Activated B cell treated with CpG ODN at 0.5 μM for 24 hours (primary cell): ENCODE data around the gene KRT4. TPM values are rescaled to one million over a fixed set of nuclear protein-coding genes. Genes with fewer than 3 reads are reported as not detected.

ENCODE experiments used
- ATAC-seq: fragments of 200-7000 bp; cut with Tn5 transposase; one replicate; pipeline ENCODE4 v1.10.0; 2021; ENCODE audit warnings: low read depth, mild to moderate bottlenecking, moderate library complexity
- CTCF ChIA-PET: fragments of 350-600 bp; sonication (Branson Sonifier 250); formaldehyde crosslinking; loops from one replicate; lab custom pipeline; 2021; ENCODE audit warnings: antibody characterized with exemption; lab: Charles Lee
- POLR2A ChIA-PET: fragments of 350-600 bp; sonication (Branson Sonifier 250); formaldehyde crosslinking; loops from one replicate; lab custom pipeline; 2021; ENCODE audit warnings: antibody characterized with exemption; lab: Charles Lee
- DNase-seq: peaks from one replicate; pipeline ENCODE4 v3.0.0; 2022
- H3K27ac Mint-ChIP-seq: one replicate; pipeline ENCODE4 v1.8.0; 2020; ENCODE audit warnings: mixed read lengths
- H3K27me3 Mint-ChIP-seq: one replicate; pipeline ENCODE4 v1.8.0; 2021; ENCODE audit warnings: mixed read lengths
- H3K36me3 Mint-ChIP-seq: one replicate; pipeline ENCODE4 v1.8.0; 2021; ENCODE audit warnings: low read depth, mixed read lengths
- H3K4me1 Mint-ChIP-seq: one replicate; pipeline ENCODE4 v1.8.0; 2021; ENCODE audit warnings: mixed read lengths
- H3K4me3 Mint-ChIP-seq: one replicate; pipeline ENCODE4 v1.8.0; 2020; ENCODE audit warnings: mild to moderate bottlenecking, mixed read lengths
- H3K9me3 Mint-ChIP-seq: one replicate; pipeline ENCODE4 v1.8.0; 2020; ENCODE audit warnings: mixed read lengths
- intact Hi-C: fragments of 100-400 bp; cut with micrococcal nuclease; formaldehyde crosslinking; loops from one replicate; pipeline ENCODE4 v1.15.1; 2024
- total RNA-seq: library from RNA; stranded (reverse); gene quantifications from 2 replicates; pipeline ENCODE4 v1.2.3, GENCODE V29; 2022
- TF ChIP-seq, protein P1 (sequence below): fragments of 200-600 bp; IDR thresholded peaks from one replicate; pipeline ENCODE4 v1.8.0; 2022; ENCODE audit warnings: antibody characterized with exemption, mild to moderate bottlenecking

KRT4 gene
- total RNA-seq, result not detected in 2 replicates

DNA sequence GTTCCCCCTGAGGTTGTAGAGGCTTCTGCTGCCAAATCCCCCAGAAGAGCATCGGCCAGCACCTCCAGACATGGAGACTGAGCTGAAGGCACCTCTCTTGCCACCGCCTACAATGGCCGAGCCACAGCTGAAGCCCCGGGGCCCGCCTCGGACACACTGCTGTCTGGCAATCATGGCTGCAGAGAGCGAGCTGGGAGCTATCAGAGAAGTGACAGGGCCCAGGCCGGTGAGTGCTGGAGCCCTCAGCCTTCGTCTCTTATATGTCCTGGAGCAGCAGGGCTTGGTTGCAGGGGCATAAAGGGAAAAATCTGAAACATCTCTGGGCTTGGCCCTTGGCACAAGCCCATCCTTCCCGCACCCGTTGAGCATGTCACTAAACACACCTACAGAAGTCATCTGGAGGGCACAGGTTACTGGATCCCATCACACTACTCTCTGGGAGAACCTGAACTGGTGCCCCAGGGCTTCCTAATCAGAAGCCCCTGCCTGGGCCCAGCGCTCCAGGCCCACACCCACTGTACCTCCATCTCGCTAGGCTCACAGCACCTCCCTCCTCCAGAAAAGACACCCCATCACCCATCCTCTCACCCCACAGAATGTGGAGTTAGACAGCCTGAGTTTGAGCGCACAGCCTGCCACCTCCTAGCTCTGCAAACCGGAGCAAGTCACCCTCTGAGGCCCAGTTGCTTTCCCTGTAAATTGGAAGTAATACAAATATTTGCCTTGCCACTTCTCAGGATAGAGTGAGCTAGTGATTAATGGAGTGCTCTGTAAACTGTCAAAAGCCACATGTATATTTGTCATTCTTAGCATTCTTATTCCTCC is at the start of gene KRT4:
Gene KRT4 (minus strand): TSS at position 232 of the 825 bp plus-strand sequence. CDS start 58 bp downstream, at position 174.
- CTCF ChIA-PET, result no interaction called here
- POLR2A ChIA-PET, result no interaction called here
- no peak within 1 kb of the TSS for H3K27ac Mint-ChIP-seq

DNA sequence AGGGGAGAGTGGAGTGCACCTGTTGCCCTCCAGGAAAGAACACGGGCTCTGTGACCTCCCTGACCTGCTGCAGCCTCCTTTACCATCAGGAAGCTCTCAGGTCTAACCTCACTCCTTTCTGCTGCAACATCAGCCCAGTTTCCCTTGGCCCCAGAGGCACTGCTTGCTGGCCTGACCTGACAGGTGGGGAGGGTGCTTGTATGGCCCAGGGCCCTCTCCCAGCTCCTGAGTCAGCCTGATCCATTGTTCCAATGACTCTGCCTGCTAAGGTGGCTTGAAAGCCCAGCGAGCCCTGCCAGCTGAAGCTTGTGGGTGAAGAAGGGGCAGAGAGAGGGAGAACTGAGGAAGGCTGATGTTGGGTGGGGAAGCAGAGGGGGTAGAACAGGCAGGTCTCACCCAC is 48.1 kb upstream of the KRT4 start:
- TF ChIP-seq, protein P1, sequence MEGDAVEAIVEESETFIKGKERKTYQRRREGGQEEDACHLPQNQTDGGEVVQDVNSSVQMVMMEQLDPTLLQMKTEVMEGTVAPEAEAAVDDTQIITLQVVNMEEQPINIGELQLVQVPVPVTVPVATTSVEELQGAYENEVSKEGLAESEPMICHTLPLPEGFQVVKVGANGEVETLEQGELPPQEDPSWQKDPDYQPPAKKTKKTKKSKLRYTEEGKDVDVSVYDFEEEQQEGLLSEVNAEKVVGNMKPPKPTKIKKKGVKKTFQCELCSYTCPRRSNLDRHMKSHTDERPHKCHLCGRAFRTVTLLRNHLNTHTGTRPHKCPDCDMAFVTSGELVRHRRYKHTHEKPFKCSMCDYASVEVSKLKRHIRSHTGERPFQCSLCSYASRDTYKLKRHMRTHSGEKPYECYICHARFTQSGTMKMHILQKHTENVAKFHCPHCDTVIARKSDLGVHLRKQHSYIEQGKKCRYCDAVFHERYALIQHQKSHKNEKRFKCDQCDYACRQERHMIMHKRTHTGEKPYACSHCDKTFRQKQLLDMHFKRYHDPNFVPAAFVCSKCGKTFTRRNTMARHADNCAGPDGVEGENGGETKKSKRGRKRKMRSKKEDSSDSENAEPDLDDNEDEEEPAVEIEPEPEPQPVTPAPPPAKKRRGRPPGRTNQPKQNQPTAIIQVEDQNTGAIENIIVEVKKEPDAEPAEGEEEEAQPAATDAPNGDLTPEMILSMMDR, result no peak
- POLR2A ChIA-PET, result no interaction called here
- ATAC-seq (no peak), DNase-seq (no peak)
- H3K9me3 Mint-ChIP-seq, result no peaks in the 10 kb centered on the region
- intact Hi-C loops, result no loop called here
- CTCF ChIA-PET, result no interaction called here
- no peak overlapping the region for H3K4me3 Mint-ChIP-seq
- no peaks in the 10 kb centered on the region for H3K36me3 Mint-ChIP-seq
- H3K27ac Mint-ChIP-seq, result no peak overlapping the region
- peaks cover 1% of the 10 kb centered on the region for H3K4me1 Mint-ChIP-seq
- peaks cover 4% of the 10 kb centered on the region for H3K27me3 Mint-ChIP-seq

More for the DNA sequence above, at the start of gene KRT4:
- Mint-ChIP-seq H3K27me3 (peaks cover 18% of the 10 kb centered on the region), H3K36me3 (no peaks in the 10 kb centered on the region), H3K9me3 (no peaks in the 10 kb centered on the region), H3K4me3 (no peak within 1 kb of the TSS), H3K4me1 (no peaks in the 10 kb centered on the region)
- DNase-seq (no peak), ATAC-seq (no peak)
- intact Hi-C loops, result no loop called here
- TF ChIP-seq, protein P1, result no peak

DNA sequence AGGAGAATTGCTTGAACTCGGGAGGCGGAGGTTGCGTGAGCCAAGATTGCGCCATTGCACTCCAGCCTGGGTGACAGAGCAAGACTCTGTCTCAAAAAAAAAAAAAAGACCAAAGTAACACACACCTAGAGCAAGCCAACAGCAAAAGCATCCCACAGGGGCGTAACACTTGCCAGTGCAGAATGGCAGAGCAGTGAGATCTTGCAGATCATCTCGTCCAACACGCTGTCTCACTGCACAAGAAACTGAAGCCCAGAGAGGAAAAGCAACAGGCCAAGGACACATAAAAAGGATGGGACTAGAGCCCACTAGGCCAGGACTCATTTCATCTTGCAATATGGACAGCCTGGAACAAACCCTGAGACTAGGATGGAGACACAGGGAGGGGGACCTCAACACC is 47.6 kb upstream of the KRT4 start:
- ChIA-PET POLR2A (no interaction called here), CTCF (no interaction called here)
- Mint-ChIP-seq H3K27me3 (peaks cover 8% of the 10 kb centered on the region), H3K9me3 (no peaks in the 10 kb centered on the region), H3K4me3 (no peak overlapping the region), H3K27ac (no peak overlapping the region), H3K4me1 (no peaks in the 10 kb centered on the region), H3K36me3 (no peaks in the 10 kb centered on the region)
- ATAC-seq, result no peak
- DNase-seq, result no peak
- intact Hi-C loops, result no loop called here
- TF ChIP-seq, protein P1, result no peak

DNA sequence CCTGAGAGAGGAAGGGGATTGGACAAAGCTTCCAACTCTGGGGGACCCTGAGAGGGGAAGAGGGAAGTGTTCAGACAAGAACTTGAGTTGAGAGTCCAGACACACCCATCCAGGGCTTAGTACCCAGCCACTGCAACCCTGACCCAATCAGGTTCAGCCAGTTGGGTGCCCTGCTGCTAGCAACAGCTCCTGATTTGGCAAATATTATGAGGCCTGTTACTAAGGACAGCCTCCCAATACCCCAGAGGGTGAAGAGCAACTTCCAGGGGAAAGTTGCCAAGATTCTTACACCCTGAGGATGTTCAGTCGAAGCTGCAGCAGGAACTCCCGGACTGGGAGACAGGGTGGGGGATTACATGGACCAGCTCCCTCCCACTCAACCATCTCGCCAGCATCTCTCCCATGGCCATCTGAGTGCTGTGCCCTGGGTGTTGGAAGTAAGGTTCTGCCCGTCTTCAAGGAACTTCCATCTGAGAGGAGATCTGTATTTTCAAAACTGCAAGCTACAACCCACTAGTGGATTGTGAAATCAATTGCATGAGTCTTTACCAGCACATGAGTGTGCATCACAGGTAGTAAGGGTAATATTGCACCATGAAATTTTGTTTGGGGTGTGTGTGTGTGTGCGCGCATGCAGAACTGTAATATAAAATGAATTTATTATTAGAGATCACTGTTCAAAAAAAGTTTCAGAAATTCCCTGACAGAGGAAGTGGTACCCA is 46.3 kb upstream of the KRT4 start:
- TF ChIP-seq, protein P1, result no peak
- H3K4me1 Mint-ChIP-seq, result no peaks in the 10 kb centered on the region
- no peak overlapping the region for H3K4me3 Mint-ChIP-seq
- intact Hi-C loops, result no loop called here
- no peaks in the 10 kb centered on the region for H3K36me3 Mint-ChIP-seq
- H3K9me3 Mint-ChIP-seq, result no peaks in the 10 kb centered on the region
- no peak overlapping the region for H3K27ac Mint-ChIP-seq
- H3K27me3 Mint-ChIP-seq, result peaks cover 12% of the 10 kb centered on the region
- ChIA-PET CTCF (no interaction called here), POLR2A (no interaction called here)
- ATAC-seq, result no peak
- DNase-seq, result no peak

- no peaks in the 10 kb centered on the region for H3K36me3 Mint-ChIP-seq
- DNase-seq, result no peak
- POLR2A ChIA-PET, result no interaction called here
- H3K4me1 Mint-ChIP-seq, result no peaks in the 10 kb centered on the region
- TF ChIP-seq, protein P1, result no peak
- CTCF ChIA-PET, result no interaction called here
- H3K27me3 Mint-ChIP-seq, result peaks cover 20% of the 10 kb centered on the region
- H3K4me3 Mint-ChIP-seq, result no peak overlapping the region
- no peak for ATAC-seq
- intact Hi-C loops, result no loop called here
- H3K9me3 Mint-ChIP-seq, result no peaks in the 10 kb centered on the region
- H3K27ac Mint-ChIP-seq, result no peak overlapping the region
These were observed 43.6 kb upstream of the KRT4 start for GRCh38 chr12:52857500-52857899.
